IPS-NIHi11 (cell line): ENCODE results near the gene LZTR1.

Source experiments
- DNase-seq: peaks from one replicate; pipeline ENCODE4 v3.0.0; 2012; ENCODE audit warnings: mixed read lengths, low spot score

The LZTR1 gene

DNA sequence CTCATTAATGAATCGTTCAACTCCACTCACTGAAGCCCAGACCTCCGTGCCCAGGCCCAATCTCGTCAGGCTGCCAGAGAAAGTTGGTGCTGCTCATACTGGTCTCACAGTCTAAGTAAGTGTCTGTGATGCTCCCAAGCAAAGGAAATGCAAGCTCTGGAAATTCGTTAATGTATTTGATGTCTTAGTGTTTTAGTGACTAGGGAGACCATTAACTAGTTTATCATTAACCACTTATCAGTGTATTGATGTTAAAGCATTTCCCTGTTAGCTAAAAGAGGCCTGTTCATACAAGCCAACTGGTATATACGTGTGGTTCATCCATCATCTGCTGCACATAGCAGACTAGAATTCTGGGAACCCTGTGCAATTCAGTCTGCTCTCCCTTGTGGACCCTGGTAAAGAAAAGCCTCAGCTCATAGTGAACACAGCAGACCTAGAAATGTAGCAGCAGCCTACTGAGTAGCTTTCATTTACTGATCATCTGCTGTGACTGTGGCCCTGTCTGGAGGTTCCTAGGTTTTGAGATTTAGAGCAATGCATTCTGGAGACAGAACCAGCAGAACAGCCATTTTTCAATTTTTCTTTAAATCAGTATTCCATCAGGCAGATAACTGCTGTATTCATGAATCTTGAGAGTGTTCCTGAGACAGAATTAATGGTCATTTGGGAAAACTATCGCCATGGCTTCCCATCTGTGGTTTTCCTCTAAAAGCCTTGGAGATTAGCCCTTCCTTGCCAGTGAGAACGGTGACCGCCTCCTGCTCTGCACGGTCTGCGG is 30.8 kb upstream of the LZTR1 start:
- no peak for DNase-seq

GRCh38 chr22:20951932-20952380 is 30.1 kb upstream of the LZTR1 start:
- no peak for DNase-seq

DNA sequence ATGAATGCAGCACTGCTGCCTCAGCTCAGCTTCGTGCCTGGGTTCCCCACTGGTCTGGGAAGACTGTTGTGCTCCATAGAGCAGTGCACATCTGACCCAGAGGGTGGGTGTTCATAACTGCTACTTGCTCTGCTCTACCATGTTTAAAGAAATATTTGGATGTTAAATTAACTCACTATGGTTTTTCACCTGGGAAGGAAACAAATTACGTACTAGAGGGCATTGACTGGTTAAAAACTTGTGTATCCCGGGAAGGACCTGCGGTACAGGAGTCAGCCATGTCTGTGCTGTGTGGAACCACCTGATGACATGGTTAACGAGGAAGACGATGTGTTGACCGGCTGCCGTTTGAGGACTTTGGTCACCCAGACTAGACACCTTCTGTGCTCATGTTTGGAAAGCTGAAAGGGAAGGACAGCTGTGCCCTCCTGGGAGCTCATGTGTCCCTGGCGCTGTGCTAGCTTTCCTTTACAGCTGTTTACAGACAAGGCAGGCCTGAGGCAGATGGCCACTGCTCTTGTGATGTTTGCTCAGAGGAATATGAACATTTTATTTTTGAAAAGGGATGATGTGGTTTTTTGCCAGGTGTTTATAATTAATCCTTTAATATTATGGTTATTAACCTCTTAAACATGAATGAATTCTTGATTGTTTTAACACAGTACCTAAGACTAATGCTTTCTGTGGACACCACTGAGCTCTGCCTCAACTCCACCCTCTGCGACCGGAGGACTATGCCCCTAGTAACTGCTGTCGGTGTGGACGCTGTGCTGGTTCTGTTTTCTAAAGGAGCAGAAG is 29.4 kb upstream of the LZTR1 start:
- DNase-seq: no peak

DNA sequence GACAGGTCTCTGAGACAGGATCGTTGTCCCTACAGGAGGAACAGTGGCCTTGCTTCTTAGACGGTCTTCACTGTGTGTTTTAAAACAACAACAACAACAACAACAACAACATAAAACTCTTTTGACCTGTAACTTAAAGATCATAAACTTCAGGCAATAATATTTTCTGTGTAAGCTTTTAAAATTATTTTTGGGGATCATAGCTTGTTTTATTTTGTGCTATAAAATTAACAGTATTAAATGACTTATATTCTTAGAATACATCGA is 28.8 kb upstream of the LZTR1 start:
- DNase-seq: no peak

DNA sequence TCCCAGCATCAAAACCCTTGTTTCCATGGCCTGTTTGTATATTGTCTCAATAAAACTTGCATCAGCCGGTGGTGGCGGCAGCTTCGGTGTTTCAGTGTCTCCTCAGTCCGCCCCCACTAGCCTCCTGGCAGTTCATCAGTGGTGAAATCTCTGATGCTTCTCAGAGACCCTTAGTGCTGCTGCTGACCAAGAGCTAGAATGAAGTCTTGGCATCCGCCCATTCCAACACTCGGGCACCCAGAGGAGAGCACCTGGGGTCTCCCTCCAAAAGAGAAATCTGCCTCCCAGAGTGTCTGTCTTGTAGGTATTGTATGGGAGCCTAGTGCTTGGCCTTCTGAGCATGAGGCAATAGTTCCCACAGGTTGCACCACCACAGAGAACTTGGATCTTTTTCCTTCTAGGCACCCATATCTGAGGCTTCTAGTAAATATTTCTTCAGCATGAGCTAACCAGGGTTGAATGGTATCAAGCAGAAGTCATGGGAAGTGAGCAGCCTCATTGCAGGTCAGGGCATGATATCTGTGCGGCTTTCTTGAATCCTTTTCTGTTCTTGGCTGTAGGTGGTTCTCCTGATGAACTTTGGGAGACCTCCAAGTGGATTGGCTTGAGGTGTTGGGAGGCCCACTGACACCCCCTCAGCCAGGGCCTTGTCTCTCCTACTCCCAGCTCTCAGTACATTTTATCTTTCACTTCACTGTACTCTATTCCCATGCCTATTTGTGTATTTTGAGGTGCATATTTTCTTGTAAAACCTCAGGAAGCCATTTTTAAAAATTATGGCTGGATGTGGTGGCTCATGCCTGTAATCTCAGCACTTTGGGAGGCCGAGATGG is 28.2 kb upstream of the LZTR1 start:
- DNase-seq: no peak

GRCh38 chr22:20955548-20955947 is 26.5 kb upstream of the LZTR1 start:
- DNase-seq: no peak

DNA sequence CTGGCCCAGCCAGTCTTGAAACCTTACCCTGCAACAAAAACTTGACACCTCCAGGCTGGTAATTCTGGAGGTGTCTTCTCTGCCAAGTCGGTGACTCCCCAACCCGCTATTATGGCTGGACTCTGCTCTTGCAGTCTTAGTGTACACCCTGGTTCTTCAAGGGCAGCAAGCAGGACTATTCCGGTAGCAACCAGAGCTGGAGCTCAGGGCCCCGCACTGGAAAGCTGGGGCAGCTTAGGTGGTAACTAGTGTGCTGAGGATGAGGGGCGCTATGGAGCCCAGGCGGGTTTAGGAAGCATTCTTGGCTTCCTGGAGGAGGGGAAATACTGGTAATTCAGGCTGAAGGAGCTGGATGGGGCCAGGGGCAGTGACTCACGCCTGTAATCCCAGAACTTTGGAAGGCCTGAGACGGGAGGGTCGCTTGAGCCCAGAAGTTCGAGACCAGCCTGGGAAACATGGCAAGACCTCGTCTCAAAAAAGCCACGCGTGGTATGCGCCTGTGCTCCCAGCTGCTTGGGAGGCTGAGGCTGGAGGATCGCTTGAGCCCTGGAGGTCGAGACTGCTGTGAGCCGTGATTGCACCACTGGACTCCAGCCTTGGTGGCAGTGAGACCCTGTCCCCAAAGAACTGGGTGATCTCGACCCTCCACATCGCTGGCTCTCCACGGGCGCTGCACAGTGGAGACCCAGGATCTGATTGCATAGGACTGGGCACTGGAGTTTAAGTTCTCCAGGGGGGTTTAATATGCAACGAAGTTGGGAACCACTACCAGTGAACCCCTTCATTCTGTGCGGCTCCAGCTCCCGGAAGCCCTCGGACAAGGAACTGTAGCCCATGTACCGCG is 25.6 kb upstream of the LZTR1 start:
- DNase-seq: peak; percentile 64

DNA sequence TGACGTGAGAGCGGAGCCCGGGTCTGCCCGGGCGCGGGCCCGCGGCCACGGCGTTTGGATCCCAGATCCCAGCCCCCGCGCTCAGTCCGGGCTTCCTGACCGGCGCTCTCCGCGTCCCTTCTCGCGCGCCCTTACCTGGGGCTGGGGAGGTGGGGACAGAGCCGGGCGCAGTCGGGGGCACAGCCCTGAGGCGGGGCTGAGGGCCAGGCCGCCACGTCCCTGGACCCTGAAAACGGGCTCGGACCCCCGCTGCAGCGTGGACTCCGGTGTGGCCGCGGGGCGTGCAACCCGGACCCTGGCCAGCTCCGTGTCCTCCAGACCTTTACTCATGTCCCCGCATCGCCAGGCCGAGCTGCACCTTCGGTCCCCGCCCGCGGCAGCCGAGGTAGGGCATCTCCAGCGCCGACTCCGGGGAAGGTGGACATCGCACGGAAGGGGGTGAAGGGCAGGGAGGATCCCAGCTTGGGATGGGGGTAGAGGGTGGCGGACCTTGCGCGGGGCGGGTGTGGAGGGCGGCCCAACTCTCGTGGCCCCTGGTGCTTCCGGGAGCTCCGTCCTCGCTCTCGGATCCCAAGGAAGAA is 24.9 kb upstream of the LZTR1 start:
- no peak for DNase-seq

DNA sequence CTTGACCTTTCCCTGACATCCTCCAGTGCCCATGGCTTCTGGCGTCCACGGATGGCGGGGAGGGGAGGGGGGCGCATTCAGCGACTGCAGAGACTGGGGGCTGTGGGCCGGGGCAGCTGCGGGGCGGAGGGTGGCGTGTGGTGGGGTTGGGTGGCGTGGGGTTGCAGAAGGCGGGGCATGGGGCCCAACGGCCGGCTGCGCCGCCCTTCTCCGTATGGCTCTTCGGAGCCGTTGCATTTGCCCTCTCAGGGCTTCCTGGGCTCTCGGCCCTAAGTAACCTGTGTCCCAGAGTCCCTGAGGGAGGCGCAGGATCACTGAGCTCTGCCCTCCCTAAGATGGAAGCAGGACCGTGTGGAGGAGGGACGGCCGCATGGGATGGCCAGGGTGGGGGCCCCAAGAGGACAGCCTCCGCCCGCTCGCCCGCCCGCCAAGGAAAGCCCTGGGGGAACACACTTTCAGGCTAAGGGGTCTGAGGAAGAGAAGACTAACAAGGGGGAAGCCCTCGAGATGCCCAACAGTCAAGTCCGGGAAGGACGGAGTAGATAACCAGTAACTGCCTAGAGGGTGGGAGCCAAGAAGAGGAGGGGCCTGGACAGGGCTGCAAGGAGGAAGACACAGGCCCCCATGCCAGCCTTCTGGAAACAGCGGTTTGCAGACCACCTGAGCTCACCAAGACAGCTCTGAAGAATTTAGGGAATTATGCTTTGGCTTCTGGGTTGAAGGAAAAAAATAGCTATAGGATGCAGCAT is 24.2 kb upstream of the LZTR1 start:
- peak; percentile 59 for DNase-seq

GRCh38 chr22:20959578-20960461 is 22.3 kb upstream of the LZTR1 start:
- no peak for DNase-seq

DNA sequence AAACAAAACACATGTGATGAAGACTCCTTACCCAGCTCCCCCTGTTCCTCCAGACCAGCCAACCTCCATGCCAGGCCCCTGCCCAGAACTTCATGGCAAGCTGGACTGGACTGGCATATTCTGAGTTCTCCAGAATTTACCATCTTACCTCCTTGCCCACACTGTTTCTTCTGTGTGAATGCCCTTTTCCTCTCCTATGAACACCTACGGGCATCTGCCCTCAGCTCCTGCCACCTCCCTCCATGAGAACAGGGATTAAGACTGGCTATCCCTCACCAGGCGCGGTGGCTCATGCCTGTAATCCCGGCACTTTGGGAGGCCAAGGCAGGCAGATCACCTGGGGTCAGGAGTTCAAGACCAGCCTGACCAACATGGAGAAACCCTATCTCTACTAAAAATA is 21.5 kb upstream of the LZTR1 start:
- no peak for DNase-seq

GRCh38 chr22:20962491-20962945 is 19.6 kb upstream of the LZTR1 start:
- no peak for DNase-seq

GRCh38 chr22:20963201-20964052 is 18.7 kb upstream of the LZTR1 start:
- DNase-seq: no peak

DNA sequence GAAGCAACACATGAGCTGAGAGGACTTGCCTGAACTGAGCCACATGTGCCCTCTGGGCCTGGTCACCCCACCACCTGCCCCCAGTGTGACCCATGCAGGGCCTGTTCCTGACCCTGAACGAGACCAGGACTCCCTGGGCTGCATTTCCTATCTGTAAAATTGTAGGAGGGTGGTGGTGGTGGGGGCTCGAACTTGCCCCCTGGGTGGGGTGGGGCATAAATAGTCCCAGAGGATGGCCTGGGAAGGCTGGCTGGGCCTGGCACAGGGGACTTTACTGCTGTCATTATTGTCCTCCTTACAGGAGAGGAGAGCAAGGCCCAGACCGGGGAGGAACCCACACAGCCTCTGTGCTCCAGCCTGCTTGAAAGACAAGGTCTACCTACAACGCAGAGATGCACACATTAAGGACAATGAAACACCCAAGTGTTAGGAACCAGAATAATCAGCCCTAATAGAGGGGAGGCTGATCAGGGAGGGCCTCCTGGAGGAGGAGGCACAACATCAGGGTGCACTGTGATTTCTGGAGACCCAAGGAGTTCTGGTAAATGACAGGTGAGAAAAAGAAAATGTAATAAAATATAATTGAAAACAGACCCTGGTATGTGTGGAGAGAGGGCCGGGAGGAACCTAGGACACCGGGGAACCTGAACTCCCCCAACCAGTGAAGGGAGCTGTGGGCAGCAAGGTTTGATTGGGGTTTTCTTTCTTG is 17.9 kb upstream of the LZTR1 start:
- no peak for DNase-seq

GRCh38 chr22:20964799-20965103 is 17.3 kb upstream of the LZTR1 start:
- peak; percentile 52 for DNase-seq

DNA sequence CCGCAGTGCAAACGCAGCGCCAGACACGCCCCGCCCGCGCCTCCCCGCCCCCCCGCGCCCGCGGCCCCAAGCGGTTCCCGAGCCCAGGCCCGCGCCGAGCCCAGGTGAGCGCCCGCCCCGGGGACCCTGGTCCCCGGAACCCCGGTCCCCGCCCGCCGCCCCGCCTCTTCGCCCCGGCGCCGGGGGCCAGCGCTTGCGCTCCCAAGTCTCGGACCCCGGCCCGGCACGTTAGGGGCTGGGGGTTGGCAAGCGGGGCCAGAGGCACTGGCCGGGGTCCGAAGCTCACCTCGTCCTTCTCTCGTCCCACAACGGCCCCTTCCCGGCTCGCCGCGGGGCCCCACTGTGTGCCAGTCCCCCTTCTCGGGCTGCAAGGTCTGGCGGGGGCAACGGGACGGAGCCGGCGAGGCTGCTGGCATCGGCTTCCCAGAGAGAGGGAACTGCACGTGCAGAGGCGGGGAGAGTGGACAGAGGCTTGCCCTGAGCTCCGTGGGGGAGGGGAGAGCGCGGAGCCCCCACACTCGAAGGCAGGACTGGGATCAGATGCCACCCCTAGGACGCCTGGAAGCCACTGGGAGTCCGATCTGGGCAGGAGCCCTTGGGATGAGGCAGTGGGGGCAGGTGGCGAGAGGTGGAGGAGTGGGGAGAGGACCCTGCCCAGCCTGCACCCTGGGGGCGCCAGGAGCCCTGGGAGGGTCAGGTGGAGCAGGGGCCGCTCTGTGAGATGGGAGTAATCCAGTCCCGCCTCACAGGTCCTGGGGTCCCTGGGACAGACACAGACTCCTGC is 16.8 kb upstream of the LZTR1 start:
- DNase-seq: peak; percentile 48
